Subcutaneous adipose tissue (tissue), 4 donors: Measurements from ENCODE around the gene GARS1. TPM values are rescaled to one million over a fixed set of nuclear protein-coding genes. Genes with fewer than 3 reads are reported as not detected.

ENCODE experiments used
- CTCF ChIP-seq: fragments of 450-650 bp; IDR thresholded peaks from one replicate; pipeline ENCODE4 v1.5.1; 2016; ENCODE audit warnings: low read depth, mild to moderate bottlenecking, control low read depth, antibody characterized with exemption, moderate library complexity
- total RNA-seq, 4 donors: library from RNA; depleted of rRNA; stranded (reverse); fragments of >200 nt; gene quantifications; one replicate each; pipeline ENCODE4 v1.1.0, GENCODE V29; 2016

Gene GARS1
- total RNA-seq, 4 donors from 2014 or later = 36.4 to 118 (median 49.9) TPM

GRCh38 chr7:30667172-30667571 lies 72.5 kb downstream of the GARS1 start:
- TF ChIP-seq CTCF = no peak

GRCh38 chr7:30668102-30668501 lies 73.4 kb downstream of the GARS1 start:
- no peak for TF ChIP-seq CTCF

GRCh38 chr7:30671793-30672465 lies 77.3 kb downstream of the GARS1 start:
- TF ChIP-seq CTCF = no peak

GRCh38 chr7:30674420-30674819 lies 79.7 kb downstream of the GARS1 start:
- TF ChIP-seq CTCF = no peak

- TF ChIP-seq CTCF = no peak
Measured at GRCh38 chr7:30674876-30675275, 80.2 kb downstream of the GARS1 start.

- TF ChIP-seq CTCF = no peak
Measured at GRCh38 chr7:30678805-30679204, 84.1 kb downstream of the GARS1 start.

GRCh38 chr7:30679664-30680063 lies 85.0 kb downstream of the GARS1 start:
- TF ChIP-seq CTCF = no peak
